ES-I3 (cell line): ENCODE data around the gene ALDH1A3.

Experiments used
- H3K36me3 ChIP-seq: 2 replicates; pipeline ENCODE4 v1.6.1; 2013; ENCODE audit warnings: mild to moderate bottlenecking, low read length, control low read depth, moderate library complexity; ENCODE audit not compliant: insufficient read depth
- H3K4me1 ChIP-seq: 2 replicates; pipeline ENCODE4 v1.6.1; 2013; ENCODE audit warnings: mild to moderate bottlenecking, control low read depth, low read length; ENCODE audit not compliant: insufficient read depth
- H3K9ac ChIP-seq: 2 replicates; pipeline ENCODE4 v1.6.1; 2013; ENCODE audit warnings: low read depth, mild to moderate bottlenecking, low read length, moderate library complexity
- H3K9me3 ChIP-seq: 2 replicates; pipeline ENCODE4 v1.6.1; 2013; ENCODE audit warnings: mild to moderate bottlenecking, low read length, moderate library complexity; ENCODE audit not compliant: control insufficient read depth, insufficient read depth

Gene ALDH1A3

DNA sequence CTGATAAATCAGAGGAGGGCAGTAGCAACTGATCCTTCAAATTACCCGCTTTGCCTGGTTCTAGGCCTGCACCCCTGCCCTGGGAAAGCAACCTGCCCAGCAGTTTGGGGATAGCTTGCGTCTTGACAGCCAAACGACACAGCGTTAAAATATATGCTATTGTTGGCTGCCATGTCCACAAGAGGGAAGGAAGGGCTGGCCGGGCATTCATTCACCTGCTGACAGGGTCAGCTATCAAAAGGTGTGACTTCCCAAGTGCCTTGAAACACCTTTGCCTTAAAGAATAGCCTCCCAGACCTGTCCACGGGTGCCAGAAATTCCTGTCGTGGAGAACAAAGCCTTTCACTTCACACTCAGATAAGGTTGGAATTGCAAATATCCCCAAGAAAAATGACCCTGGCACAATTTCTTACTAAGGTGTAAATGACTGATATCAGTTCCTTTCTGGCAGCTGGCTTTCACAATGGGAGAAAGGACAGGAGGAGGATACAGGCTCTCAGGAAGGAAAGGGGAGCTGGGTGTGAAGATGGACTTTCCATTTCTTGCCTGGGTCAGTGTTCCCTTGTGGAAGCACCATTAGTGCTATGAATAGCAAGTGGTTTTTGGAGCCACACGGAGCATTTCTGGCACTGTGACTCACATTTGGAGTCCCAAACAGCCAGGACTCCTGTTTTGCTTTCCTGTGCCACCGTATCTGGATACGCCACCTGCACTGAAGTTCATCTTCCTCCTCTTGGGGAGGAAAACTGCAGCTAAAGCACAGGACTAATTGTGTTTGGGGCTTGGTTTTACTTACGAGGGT is 19.2 kb downstream of the ALDH1A3 start:
- H3K36me3 ChIP-seq = peaks cover 5% of the 10 kb centered on the region

DNA sequence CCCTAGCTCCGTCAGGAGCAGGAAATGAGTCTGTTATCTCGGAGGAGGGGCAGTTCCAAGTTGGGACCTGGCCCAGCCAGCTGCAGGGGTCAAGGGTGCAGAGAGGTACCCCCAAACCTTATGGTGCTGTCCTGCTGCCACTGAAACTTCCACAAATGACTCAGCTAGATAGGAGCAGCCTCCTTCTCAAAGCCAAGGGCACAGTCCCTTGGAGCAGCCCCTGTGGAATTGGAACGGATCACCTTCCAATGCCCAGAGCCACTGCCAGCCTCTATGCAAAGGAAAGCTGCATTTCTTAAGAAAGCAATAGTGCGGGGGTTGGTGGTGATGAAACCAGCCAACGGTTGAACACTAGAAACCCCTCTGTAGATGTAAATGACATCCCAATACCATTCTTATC is 20.0 kb downstream of the ALDH1A3 start:
- Histone ChIP-seq H3K9me3 (no peaks in the 10 kb centered on the region), H3K4me1 (no peaks in the 10 kb centered on the region; the same call in 1 of the 2 replicates), H3K9ac (no peak overlapping the region), H3K36me3 (peaks cover 5% of the 10 kb centered on the region)

More for the DNA sequence above, 19.2 kb downstream of the ALDH1A3 start:
- H3K9me3 ChIP-seq = no peaks in the 10 kb centered on the region
- H3K9ac ChIP-seq = no peak overlapping the region
- no peaks in the 10 kb centered on the region; the same call in 1 of the 2 replicates for H3K4me1 ChIP-seq

DNA sequence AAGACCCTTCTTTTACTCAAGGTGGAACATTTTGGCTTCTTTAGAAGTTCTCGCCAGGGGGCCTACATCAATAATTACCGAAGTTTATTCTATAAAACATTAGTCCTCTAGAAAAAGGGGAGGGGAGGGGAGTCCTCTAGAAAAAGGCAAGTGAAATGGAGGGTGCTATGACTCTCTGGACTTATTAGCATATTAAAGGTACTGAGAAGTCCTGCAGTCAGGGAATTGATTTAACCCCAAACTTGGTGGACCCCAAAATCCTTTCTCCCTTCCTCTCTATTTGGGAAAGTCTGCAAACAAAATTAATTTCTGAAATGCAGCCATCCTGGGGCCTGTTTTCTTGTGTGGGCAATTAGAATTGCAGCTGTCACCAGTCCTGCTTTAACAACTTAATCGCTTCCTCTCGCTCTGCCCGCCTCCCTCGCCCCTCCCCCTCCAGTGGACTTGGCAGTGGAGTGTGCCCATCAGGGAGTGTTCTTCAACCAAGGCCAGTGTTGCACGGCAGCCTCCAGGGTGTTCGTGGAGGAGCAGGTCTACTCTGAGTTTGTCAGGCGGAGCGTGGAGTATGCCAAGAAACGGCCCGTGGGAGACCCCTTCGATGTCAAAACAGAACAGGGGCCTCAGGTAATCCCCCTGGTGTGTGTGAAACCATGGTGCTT is 20.6 kb downstream of the ALDH1A3 start:
- H3K36me3 ChIP-seq = peaks cover 5% of the 10 kb centered on the region
- no peaks in the 10 kb centered on the region; the same call in 1 of the 2 replicates for H3K4me1 ChIP-seq
- no peak overlapping the region for H3K9ac ChIP-seq
- H3K9me3 ChIP-seq = no peaks in the 10 kb centered on the region

DNA sequence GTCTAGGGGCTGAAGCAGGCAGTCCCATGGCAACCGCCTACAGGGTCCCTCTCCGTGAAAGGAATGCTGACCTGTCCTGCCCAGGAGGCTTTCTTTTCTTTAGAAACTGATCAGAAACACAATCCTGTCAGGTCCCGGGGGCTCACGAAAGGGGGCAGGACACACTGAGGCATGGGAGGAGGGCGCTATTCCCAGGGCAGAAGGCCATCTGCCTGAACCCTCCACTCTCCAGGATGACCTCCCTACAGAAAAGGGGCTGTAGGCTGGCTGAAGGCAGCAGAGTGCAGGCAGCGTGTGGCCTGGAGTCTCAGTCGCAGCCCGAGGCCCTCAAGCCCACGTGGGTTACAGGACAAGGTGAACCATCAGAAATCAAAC is 21.2 kb downstream of the ALDH1A3 start:
- peaks cover 5% of the 10 kb centered on the region for H3K36me3 ChIP-seq
- H3K9ac ChIP-seq = no peak overlapping the region
- H3K4me1 ChIP-seq = no peaks in the 10 kb centered on the region; the same call in 1 of the 2 replicates

DNA sequence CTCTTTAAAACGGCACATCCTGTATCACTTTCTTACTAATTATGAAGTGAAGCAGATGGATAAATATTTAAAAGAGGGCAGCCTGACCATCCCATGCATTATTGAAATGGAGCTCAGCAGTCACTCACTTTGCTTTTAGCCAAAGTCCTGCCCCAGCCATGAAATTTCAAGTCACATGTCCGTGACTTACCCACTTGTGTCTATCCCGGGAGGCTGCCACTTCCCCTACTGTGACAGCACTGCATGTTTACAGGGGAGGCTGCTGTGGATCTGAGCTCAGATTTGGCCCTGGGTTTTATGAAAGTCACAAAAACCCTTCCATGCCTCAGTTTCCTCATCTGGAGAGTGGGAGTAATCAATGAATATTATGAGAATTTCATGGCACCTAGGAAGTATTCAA is 21.7 kb downstream of the ALDH1A3 start:
- H3K4me1 ChIP-seq = no peaks in the 10 kb centered on the region; the same call in 1 of the 2 replicates
- H3K9ac ChIP-seq = no peak overlapping the region
- H3K36me3 ChIP-seq = peaks cover 5% of the 10 kb centered on the region
- no peaks in the 10 kb centered on the region for H3K9me3 ChIP-seq

More for the DNA sequence above, 21.2 kb downstream of the ALDH1A3 start:
- H3K9me3 ChIP-seq = no peaks in the 10 kb centered on the region

DNA sequence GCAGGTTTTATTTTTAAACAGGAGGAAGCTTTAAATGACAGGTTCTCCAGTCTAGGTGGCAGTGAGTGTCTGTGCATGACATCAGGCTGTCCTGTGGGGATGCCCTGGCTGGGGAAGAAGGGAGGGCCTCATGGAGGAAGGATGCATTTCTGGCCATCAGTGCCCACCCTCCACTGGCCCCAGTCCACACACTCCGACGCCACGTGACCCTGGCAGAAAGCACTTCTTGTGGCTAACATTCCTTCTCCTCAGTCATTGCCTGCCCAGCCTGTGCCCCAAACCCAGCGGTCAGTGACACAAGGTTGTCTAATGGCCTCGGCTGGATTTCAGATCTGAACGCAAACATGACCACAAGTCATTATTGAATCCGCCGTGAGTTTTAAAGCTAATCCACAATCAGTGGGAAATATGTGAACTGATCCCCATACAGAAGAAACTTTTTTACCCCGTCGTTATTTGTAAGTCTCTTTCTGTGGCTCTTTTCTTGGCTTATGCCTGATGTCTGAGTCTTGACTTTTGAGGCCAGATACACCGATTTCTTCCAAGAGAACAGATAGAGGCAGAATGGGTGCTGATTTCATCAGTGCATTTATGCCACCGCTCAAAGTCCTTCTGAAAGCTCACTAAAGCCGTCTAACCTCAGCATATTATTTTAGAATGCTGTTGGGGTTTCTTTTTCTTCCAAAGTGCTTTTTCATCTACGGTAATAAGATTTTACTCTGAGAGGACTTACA is 22.2 kb downstream of the ALDH1A3 start:
- H3K9me3 ChIP-seq = no peaks in the 10 kb centered on the region
- H3K4me1 ChIP-seq = no peaks in the 10 kb centered on the region; the same call in 1 of the 2 replicates
- H3K36me3 ChIP-seq = peaks cover 5% of the 10 kb centered on the region
- no peak overlapping the region for H3K9ac ChIP-seq

DNA sequence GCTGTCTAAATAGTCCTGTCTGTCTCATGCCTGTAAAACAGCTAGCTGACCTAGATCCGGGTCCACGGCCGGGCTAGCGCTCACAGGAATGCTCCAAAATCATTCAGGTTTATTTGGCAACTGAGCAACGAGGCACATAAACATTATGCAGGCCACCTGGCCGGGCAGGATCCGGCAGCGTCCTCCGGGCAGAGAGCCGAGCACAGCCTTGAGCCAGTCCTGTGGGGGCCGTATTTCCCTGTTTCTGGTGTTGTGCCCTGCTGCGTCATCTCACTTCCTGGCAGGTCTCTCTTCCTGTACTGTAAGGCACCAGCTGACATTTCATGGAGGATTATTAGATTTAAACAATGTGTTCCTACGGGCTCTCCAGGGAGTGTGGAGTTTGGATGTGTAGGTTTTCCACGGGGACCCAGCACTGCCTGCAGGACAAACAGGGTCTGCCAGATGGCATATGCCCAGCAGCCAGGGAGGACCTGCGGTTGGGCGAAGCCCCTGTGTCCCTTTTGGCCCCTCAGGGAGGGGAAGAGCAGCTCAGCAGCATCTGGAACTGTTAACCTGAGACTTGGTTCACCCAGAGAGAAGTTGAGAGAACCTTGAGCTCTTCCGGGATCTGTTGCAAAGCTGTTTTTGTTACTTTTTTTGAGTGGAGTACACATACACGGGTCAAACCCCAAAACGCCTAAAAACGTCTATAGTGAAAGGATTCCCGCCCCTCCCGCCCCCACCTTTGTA is 23.0 kb downstream of the ALDH1A3 start:
- Histone ChIP-seq H3K9ac (no peak overlapping the region), H3K9me3 (no peaks in the 10 kb centered on the region), H3K36me3 (peaks cover 5% of the 10 kb centered on the region), H3K4me1 (no peaks in the 10 kb centered on the region; the same call in 1 of the 2 replicates)

DNA sequence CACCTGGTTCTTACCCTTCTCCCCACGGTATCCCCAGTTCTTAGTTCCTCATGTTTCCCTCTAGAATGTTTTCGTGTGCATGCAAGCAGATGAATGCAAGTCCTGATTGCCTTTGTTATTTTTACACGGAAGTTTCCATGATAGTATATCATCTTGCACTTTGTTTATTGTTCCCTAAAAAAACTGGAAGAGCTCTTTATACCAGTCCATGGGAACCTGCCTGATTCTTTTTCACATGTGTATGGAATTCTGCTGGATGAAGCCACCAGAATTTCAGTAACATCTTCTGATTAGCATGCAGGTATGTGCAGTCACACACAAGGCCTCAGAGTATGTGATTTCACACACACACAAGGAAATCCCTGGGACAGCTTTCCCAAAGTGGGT is 23.5 kb downstream of the ALDH1A3 start:
- Histone ChIP-seq H3K9ac (no peak overlapping the region), H3K36me3 (peaks cover 5% of the 10 kb centered on the region), H3K9me3 (no peaks in the 10 kb centered on the region), H3K4me1 (no peaks in the 10 kb centered on the region; the same call in 1 of the 2 replicates)

DNA sequence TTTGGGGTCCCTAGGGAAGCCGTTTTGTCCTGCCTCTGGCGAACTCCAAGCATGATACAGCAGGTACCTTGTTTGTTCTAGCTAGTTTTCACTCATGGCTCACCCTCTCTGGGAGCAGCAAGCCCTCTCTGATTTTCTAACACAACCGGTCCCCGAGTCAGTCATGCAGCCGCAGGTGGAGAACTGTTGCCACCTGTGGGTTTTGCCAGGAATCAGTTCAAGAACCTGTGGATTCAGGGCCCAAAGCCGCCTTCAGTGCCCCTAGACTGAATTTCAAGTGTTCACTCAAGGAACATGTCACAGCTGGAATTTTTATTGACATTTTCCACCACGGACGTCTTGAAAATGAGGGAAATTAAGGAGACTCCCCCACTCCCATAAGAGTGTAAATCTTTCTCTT is 26.2 kb downstream of the ALDH1A3 start:
- H3K9me3 ChIP-seq = no peaks in the 10 kb centered on the region
- H3K9ac ChIP-seq = no peak overlapping the region
- H3K36me3 ChIP-seq = peaks cover 5% of the 10 kb centered on the region; the same call in 1 of the 2 replicates
- H3K4me1 ChIP-seq = no peaks in the 10 kb centered on the region

DNA sequence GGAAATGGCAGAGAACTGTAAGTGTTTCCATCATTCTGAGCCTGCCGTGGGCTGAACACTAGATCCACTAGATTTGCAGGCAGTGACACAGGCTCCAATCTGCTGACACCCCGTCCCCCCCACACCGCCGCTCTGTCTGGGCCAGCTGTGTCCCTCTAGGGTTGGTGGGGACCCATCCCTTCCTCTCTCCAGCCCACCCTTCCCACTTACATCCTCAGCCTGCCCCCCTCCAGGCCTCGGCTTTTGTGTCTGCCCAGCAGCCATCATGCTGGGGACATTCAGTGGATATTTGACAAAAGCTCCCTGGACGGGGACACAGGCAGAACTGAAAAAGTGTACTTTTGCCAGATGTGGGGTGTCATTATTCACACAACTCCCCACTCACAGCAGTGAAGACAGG is 28.8 kb downstream of the ALDH1A3 start:
- Histone ChIP-seq H3K36me3 (no peaks in the 10 kb centered on the region; the same call in 1 of the 2 replicates), H3K4me1 (no peaks in the 10 kb centered on the region), H3K9ac (no peak overlapping the region), H3K9me3 (peaks cover 5% of the 10 kb centered on the region)

DNA sequence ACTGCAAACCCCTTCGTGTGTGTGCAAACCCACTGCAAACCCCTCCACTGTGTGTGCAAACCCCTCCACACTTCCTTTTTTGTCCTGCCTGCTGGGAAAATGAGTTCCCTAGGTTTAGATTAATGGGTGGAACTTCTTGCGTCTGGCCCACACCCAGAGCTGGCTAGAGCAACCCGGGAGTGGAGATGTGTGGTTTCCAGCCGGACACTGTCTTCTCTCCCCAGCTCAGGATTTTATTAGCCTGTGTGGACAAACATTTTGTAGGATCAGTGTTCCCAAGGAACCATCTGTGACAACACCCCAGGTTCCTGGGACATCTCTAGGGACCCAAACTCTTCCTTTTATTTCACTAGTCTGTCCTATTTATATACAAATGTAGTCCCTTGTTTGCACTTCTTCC is 29.9 kb downstream of the ALDH1A3 start:
- H3K36me3 ChIP-seq = no peaks in the 10 kb centered on the region; the same call in 1 of the 2 replicates

DNA sequence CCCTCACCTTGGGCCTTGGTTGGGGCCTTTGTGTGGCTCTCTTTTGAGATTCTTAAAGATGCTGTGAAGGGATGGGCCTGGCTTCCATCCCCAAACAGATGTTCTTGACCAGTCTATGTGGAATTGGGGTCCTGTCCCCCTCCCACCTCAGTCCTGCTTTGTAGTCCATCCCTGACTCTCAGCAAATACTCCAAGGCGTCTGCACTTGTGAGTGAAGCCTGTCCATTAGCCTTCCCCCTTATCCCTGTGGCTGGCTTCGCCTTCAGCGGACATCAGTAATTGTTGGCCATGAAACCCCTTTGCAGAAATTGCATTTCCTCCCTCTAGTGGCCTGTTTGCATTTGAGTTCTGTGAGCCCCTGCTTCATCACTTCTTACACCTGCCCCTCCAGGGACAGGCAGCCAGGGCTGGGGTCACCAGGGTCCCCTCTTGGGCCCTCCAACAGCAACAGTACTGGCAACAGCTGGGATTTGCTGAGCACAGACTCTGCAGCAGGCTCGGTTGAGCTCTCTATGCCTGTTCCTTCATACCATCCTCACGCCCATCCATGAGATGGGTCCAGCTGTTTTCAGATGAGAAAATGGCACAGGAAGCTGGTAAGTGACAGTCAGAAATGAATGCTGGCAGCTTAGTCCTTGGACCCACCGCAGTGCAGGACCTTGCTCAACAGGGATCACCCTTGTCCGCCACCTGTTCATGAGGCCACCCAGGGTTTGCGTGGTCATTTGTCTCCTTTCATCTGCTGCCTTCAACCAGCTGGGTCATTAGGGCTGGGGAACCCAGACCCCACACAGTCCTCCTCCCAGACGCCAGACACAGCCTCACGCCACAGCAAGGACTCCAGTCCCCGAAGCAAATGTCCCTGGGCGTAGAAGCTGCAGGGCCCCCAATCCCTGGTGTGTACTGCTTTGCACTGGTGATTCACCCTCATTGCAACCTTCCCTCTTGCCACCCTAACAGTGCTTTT is 30.6 kb downstream of the ALDH1A3 start:
- Histone ChIP-seq H3K9me3 (peaks cover 5% of the 10 kb centered on the region), H3K36me3 (no peaks in the 10 kb centered on the region; the same call in 1 of the 2 replicates), H3K9ac (no peak overlapping the region), H3K4me1 (no peaks in the 10 kb centered on the region)

More for the DNA sequence above, 29.9 kb downstream of the ALDH1A3 start:
- Histone ChIP-seq H3K9ac (no peak overlapping the region), H3K4me1 (no peaks in the 10 kb centered on the region), H3K9me3 (peaks cover 5% of the 10 kb centered on the region)

DNA sequence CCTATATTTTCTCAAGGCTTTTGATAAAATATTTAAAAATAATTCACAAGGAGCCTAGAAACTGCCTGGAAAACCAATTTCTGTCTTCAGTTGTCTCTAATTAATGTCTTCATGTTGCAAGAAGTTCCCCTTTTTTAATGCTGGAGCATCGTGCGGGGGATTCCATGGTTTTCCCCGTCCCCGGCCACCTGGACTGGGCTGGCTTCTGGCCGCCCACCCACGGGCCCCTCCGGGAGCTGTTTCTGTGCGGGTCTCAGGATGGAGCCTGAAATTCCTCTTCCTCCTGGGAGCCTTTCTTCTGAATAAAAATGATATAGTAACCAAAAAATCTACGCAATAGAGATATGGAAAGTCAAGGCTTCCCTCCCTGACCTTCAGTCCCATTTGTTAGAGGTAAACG is 31.5 kb downstream of the ALDH1A3 start:
- H3K9me3 ChIP-seq = peaks cover 5% of the 10 kb centered on the region
- H3K36me3 ChIP-seq = no peaks in the 10 kb centered on the region; the same call in 1 of the 2 replicates
- H3K9ac ChIP-seq = no peak overlapping the region
- no peaks in the 10 kb centered on the region for H3K4me1 ChIP-seq
